HUES64 (cell line): ENCODE results near the gene PRPSAP2. TPM values are rescaled to one million over a fixed set of nuclear protein-coding genes. Genes with fewer than 3 reads are reported as not detected.
"Not testable (repeated sequence)": the region's sequence is repeated elsewhere in the genome, so short reads cannot be mapped to it uniquely, and the experiment has no call there.

ENCODE experiments used
- H3K27ac ChIP-seq: 2 replicates; pipeline ENCODE4 v1.7.0; 2013; ENCODE audit warnings: low read depth, low read length, inconsistent platforms
- H3K27me3 ChIP-seq: 2 replicates; pipeline ENCODE4 v1.6.1; 2013; ENCODE audit warnings: mild to moderate bottlenecking, low read length; ENCODE audit not compliant: insufficient read depth
- H3K36me3 ChIP-seq: 2 replicates; pipeline ENCODE4 v1.6.1; 2013; ENCODE audit warnings: mild to moderate bottlenecking, low read length; ENCODE audit not compliant: insufficient read depth
- H3K4me1 ChIP-seq: 2 replicates; pipeline ENCODE4 v1.6.1; 2013; ENCODE audit warnings: mild to moderate bottlenecking, low read length, moderate library complexity; ENCODE audit not compliant: insufficient read depth
- H3K4me3 ChIP-seq: 2 replicates; pipeline ENCODE4 v1.5.1; 2013; ENCODE audit warnings: mild to moderate bottlenecking, low read length, moderate library complexity
- H3K9ac ChIP-seq: 2 replicates; pipeline ENCODE4 v1.6.1; 2013; ENCODE audit warnings: mild to moderate bottlenecking, low read depth, low read length
- H3K9me3 ChIP-seq: 2 replicates; pipeline ENCODE4 v1.6.1; 2013; ENCODE audit warnings: low read depth, low read length; ENCODE audit not compliant: insufficient read depth
- WGBS: fragments of 150-250, 120-280 bp; methylation state at CpG from one replicate; pipeline ENCODE4 v1.1.7; 2013; ENCODE audit warnings: missing lambda C conversion rate; 5-methylcytosine and 5-hydroxymethylcytosine counted together
- polyA plus RNA-seq, 2 experiments: library from polyadenylated mRNA; stranded (reverse); fragments of 50-300 nt; gene quantifications; one replicate each; pipeline ENCODE4 v1.2.3, GENCODE V29; 2013

Gene PRPSAP2, protein sequence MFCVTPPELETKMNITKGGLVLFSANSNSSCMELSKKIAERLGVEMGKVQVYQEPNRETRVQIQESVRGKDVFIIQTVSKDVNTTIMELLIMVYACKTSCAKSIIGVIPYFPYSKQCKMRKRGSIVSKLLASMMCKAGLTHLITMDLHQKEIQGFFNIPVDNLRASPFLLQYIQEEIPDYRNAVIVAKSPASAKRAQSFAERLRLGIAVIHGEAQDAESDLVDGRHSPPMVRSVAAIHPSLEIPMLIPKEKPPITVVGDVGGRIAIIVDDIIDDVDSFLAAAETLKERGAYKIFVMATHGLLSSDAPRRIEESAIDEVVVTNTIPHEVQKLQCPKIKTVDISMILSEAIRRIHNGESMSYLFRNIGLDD
- polyA plus RNA-seq (2013, experiment 1 of 2) = 42.1 TPM
- 41.6 TPM for polyA plus RNA-seq (2013, experiment 2 of 2)

- H3K36me3 ChIP-seq = no peaks in the 10 kb centered on the region; the same call in 1 of the 2 replicates
- H3K9ac ChIP-seq = peak within 1 kb of the TSS; percentile 92
- H3K27me3 ChIP-seq = no peaks in the 10 kb centered on the region
- H3K4me1 ChIP-seq = peaks cover 4% of the 10 kb centered on the region; the same call in 1 of the 2 replicates
- H3K4me3 ChIP-seq = peak within 1 kb of the TSS; percentile 96
- peak within 1 kb of the TSS; percentile 97 for H3K27ac ChIP-seq
- WGBS = under 1% methylated on average over 58 of the region's 58 CpGs
- H3K9me3 ChIP-seq = no peaks in the 10 kb centered on the region
These were observed at the start of gene PRPSAP2 for GRCh38 chr17:18857864-18858566. TSS of gene PRPSAP2 (plus strand) at chr17:18858131. CDS start at chr17:18865834, 7,703 bp downstream.

DNA sequence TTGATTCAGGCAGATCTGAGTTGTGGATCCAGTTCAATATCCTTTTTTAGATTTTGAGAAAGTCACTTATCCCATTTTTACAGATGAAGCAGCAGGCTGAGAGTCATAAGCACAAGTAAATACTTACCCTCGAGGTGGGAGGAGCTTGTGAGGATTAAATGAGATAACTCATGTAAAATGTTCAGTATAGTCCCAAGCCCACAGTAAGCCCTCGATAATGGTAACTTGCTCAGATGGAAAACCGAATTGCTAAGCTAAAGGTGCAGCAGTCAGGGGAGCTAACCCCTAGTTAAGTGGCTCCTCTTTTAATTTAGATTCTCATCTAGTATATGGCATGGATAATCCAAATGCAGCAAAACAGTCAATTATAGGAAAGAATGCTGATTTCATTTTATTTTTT lies 42.0 kb upstream of the PRPSAP2 start:
- H3K9ac ChIP-seq, H3K27ac ChIP-seq, H3K36me3 ChIP-seq, H3K4me1 ChIP-seq, H3K9me3 ChIP-seq, H3K27me3 ChIP-seq, H3K4me3 ChIP-seq: not testable (repeated sequence)
- 76% methylated on average over 3 of the region's 3 CpGs for whole genome bisulfite sequencing

- H3K9me3 ChIP-seq, H3K4me1 ChIP-seq, H3K27me3 ChIP-seq, H3K9ac ChIP-seq, H3K4me3 ChIP-seq, H3K36me3 ChIP-seq, H3K27ac ChIP-seq: not testable (repeated sequence)
- WGBS = 57% methylated on average over 5 of the region's 9 CpGs
These were observed 41.2 kb upstream of the PRPSAP2 start for GRCh38 chr17:18816489-18817371.

DNA sequence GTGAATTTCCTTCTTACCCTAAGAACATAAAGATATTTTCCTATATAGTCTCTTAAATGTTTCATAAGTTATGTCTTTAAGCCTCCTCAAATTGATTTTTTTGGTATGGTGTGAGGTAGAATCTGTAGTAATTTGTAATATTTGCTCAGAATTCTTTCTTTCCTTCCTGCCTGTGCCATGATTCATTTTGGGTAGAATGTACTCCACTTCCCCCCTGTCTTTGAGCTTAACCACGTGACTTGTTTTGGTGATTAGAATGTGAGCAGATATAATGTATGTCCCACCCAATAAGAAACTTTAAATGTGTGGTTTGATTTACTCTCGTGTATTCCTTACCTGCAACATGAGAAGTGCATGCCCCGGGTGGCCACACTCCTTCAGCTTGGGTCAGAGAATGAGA lies 36.5 kb upstream of the PRPSAP2 start:
- H3K27ac ChIP-seq, H3K9me3 ChIP-seq, H3K36me3 ChIP-seq, H3K9ac ChIP-seq, H3K4me1 ChIP-seq, H3K4me3 ChIP-seq, H3K27me3 ChIP-seq: not testable (repeated sequence)
- no CpG with 5 or more reads among the region's 3 CpGs for WGBS

DNA sequence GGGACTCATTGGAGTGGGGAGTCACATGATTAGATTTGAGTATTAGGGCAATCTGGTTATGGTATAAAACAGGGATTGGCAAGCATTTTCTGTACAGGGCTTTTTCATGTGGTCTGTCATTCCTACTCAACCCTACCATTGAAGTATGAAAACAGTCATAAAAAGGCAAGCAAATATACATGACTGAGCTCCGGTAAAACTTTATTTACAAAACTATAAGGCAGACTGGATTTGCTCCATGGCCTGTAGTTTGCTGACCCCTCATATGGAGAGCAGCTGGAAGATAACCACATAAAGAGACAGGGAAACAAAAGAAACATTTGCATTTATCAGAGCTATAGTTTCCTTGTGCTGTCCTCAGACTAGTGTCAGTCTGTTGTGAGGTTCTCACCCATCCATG lies 30.3 kb upstream of the PRPSAP2 start:
- H3K9me3 ChIP-seq, H3K4me3 ChIP-seq, H3K27me3 ChIP-seq, H3K9ac ChIP-seq, H3K27ac ChIP-seq, H3K4me1 ChIP-seq, H3K36me3 ChIP-seq: not testable (repeated sequence)
- WGBS = no CpG with 5 or more reads among the region's 1 CpG

GRCh38 chr17:18848501-18848900 lies 9.4 kb upstream of the PRPSAP2 start:
- WGBS = 92% methylated on average over 6 of the region's 6 CpGs
- Histone ChIP-seq H3K4me1 (no peaks in the 10 kb centered on the region), H3K9me3 (no peaks in the 10 kb centered on the region), H3K4me3 (no peak overlapping the region), H3K9ac (no peak overlapping the region), H3K36me3 (no peaks in the 10 kb centered on the region), H3K27ac (no peak overlapping the region), H3K27me3 (no peaks in the 10 kb centered on the region)

DNA sequence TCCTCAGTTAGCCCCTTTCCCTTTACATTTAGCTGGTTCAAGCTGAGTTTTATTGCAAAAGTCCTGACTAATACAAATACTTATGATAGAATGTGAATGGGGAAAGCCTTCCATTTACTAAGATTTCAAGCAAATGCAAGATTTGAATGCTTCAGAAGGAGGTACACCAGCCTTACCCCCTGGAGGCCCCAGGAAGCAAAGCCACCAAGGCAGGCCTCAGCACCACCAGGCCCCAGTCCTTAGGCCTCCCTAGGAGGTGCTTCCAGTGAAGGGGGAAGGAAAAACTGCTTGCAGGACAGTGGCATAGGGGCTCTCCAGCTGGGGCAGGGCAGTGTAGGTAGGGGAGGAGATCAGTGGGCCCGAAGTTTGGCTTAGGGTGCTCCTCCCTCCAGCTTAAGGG lies 7.3 kb upstream of the PRPSAP2 start:
- Histone ChIP-seq H3K36me3 (no peaks in the 10 kb centered on the region), H3K27ac (no peak overlapping the region), H3K9ac (no peak overlapping the region), H3K4me1 (no peaks in the 10 kb centered on the region), H3K9me3 (no peaks in the 10 kb centered on the region), H3K27me3 (no peaks in the 10 kb centered on the region), H3K4me3 (no peak overlapping the region)
- 84% methylated on average over 1 of the region's 1 CpG for WGBS

DNA sequence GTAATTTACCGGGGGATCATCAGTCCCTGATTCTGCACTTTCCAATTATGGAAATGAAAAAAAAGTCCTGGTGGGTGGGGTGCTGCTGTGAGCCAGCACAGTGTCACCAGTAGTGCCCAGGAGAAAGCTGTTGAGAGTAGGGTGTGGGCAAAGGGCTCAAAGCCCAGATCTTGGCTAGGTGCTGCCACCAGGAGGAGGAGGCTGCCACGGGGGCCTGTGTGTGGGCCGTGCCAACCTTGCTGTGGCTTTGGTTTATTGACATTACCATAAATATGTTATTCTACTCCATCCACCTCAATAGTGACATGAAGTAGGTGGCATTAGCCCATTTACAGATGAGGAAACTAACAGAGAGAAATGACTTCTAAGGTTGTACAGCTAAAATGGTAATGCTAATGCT lies 6.7 kb upstream of the PRPSAP2 start:
- 89% methylated on average over 2 of the region's 3 CpGs for WGBS
- H3K9ac ChIP-seq = no peak overlapping the region
- H3K4me1 ChIP-seq = no peaks in the 10 kb centered on the region
- no peaks in the 10 kb centered on the region for H3K36me3 ChIP-seq
- H3K27ac ChIP-seq = no peak overlapping the region
- no peaks in the 10 kb centered on the region for H3K27me3 ChIP-seq
- H3K4me3 ChIP-seq = no peak overlapping the region
- no peaks in the 10 kb centered on the region for H3K9me3 ChIP-seq

DNA sequence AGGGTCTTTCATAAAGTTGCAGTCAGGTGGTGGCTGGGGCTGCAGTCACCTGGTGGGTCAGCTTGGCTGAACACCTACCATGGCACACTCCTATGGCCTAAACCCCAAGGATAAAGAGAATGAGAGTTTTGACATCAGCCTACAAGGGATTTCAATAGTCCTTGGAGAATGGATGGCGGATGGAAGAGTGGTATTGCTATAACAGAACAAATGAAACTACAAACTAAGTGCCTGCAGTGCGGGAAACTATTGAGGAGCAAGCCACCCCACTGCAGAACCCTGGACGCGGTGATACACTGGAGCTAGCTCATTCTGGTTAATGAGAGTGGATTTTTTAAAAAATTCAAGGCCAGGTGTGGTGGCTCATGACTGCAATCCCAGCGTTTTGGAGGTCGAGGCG lies 3.0 kb upstream of the PRPSAP2 start:
- H3K36me3 ChIP-seq = no peaks in the 10 kb centered on the region
- no peaks in the 10 kb centered on the region for H3K9me3 ChIP-seq
- no peak overlapping the region for H3K27ac ChIP-seq
- H3K9ac ChIP-seq = no peak overlapping the region
- H3K4me1 ChIP-seq = peaks cover 4% of the 10 kb centered on the region; the same call in 1 of the 2 replicates
- 93% methylated on average over 7 of the region's 7 CpGs for WGBS
- peak overlapping the region; percentile 82 for H3K4me3 ChIP-seq
- H3K27me3 ChIP-seq = no peaks in the 10 kb centered on the region

- no peaks in the 10 kb centered on the region for H3K27me3 ChIP-seq
- H3K9ac ChIP-seq = peak overlapping the region; percentile 68
- peaks cover 4% of the 10 kb centered on the region; the same call in 1 of the 2 replicates for H3K4me1 ChIP-seq
- H3K9me3 ChIP-seq = no peaks in the 10 kb centered on the region
- under 1% methylated on average over 29 of the region's 29 CpGs for whole genome bisulfite sequencing
- peak overlapping the region; percentile 82 for H3K4me3 ChIP-seq
- H3K27ac ChIP-seq = peak overlapping the region; percentile 43; the same call in 1 of the 2 replicates
- H3K36me3 ChIP-seq = no peaks in the 10 kb centered on the region; the same call in 1 of the 2 replicates
These were observed 1.9 kb upstream of the PRPSAP2 start for GRCh38 chr17:18855831-18856569.
